HEK293T (cell line): Measurements from ENCODE around the gene ARVCF.

Experiments used
- CTCF ChIA-PET: fragments of 350-600 bp; formaldehyde crosslinking; extraction: SDS; loops from one replicate; lab custom pipeline; 2021; ENCODE audit warnings: antibody characterized with exemption, inconsistent platforms; lab: Yijun Ruan, JAX
- POLR2A ChIA-PET: fragments of 350-600 bp; formaldehyde crosslinking; extraction: SDS; loops from one replicate; lab custom pipeline; 2020; ENCODE audit warnings: antibody characterized with exemption, inconsistent platforms; lab: Yijun Ruan, JAX
- DNase-seq: peaks from one replicate; pipeline ENCODE4 v3.0.0; 2012; ENCODE audit warnings: mixed read lengths; ENCODE audit errors: extremely low spot score
- ARNT ChIP-seq: fragments of 450-650 bp; IDR thresholded peaks from 2 replicates; pipeline ENCODE4 v1.6.1; 2017; ENCODE audit warnings: mild to moderate bottlenecking
- BHLHE40 ChIP-seq: fragments of 450-650 bp; IDR thresholded peaks from 2 replicates; pipeline ENCODE4 v1.6.1; 2016; ENCODE audit warnings: mild to moderate bottlenecking, moderate library complexity, borderline replicate concordance
- CTBP1 ChIP-seq: fragments of 450-650 bp; IDR thresholded peaks from 2 replicates; pipeline ENCODE4 v1.6.1; 2016; ENCODE audit warnings: borderline replicate concordance
- ELF4 ChIP-seq: fragments of 450-650 bp; IDR thresholded peaks from 2 replicates; pipeline ENCODE4 v1.6.1; 2017; ENCODE audit warnings: antibody characterized with exemption
- FOXA1 ChIP-seq: fragments of 450-650 bp; IDR thresholded peaks from 2 replicates; pipeline ENCODE4 v1.6.1; 2016; ENCODE audit warnings: mild to moderate bottlenecking
- FOXK2 ChIP-seq: fragments of 450-650 bp; IDR thresholded peaks from 2 replicates; pipeline ENCODE4 v1.6.1; 2016; ENCODE audit warnings: mild to moderate bottlenecking
- FOXM1 ChIP-seq: fragments of 450-650 bp; IDR thresholded peaks from 2 replicates; pipeline ENCODE4 v1.6.1; 2017; ENCODE audit warnings: mild to moderate bottlenecking, borderline replicate concordance
- HDGF ChIP-seq: fragments of 450-650 bp; IDR thresholded peaks from 2 replicates; pipeline ENCODE4 v1.6.1; 2017; ENCODE audit warnings: antibody characterized with exemption, borderline replicate concordance
- L3MBTL2 ChIP-seq: fragments of 450-650 bp; conservative IDR thresholded peaks from 2 replicates; pipeline ENCODE4 v1.6.1; 2016; ENCODE audit warnings: mild to moderate bottlenecking
- LEF1 ChIP-seq: fragments of 450-650 bp; IDR thresholded peaks from 2 replicates; pipeline ENCODE4 v1.6.1; 2017; ENCODE audit warnings: mild to moderate bottlenecking, borderline replicate concordance
- NFRKB ChIP-seq: fragments of 450-650 bp; IDR thresholded peaks from 2 replicates; pipeline ENCODE4 v1.6.1; 2016; ENCODE audit warnings: mild to moderate bottlenecking, moderate library complexity
- PKNOX1 ChIP-seq: fragments of 450-650 bp; IDR thresholded peaks from 2 replicates; pipeline ENCODE4 v1.6.1; 2016
- SP1 ChIP-seq: fragments of 450-650 bp; IDR thresholded peaks from 2 replicates; pipeline ENCODE4 v1.6.1; 2017
- SUZ12 ChIP-seq: fragments of 450-650 bp; IDR thresholded peaks from 2 replicates; pipeline ENCODE4 v1.6.1; 2016; ENCODE audit warnings: mild to moderate bottlenecking
- TARDBP ChIP-seq: fragments of 450-650 bp; IDR thresholded peaks from 2 replicates; pipeline ENCODE4 v1.6.1; 2016
- ZNF384 ChIP-seq: fragments of 450-650 bp; IDR thresholded peaks from 2 replicates; pipeline ENCODE4 v1.6.1; 2016

The ARVCF gene

GRCh38 chr22:20036535-20037392 is 20.1 kb upstream of the ARVCF start:
- ChIA-PET CTCF (no interaction called here), POLR2A (no interaction called here)
- DNase-seq = no peak
- TF ChIP-seq PKNOX1 (no peak), FOXM1 (no peak), LEF1 (no peak), ZNF384 (no peak), L3MBTL2 (no peak), CTBP1 (no peak), BHLHE40 (no peak), SUZ12 (no peak), FOXK2 (no peak), HDGF (no peak), TARDBP (no peak), ELF4 (no peak), SP1 (no peak), FOXA1 (no peak), NFRKB (no peak), ARNT (no peak)

DNA sequence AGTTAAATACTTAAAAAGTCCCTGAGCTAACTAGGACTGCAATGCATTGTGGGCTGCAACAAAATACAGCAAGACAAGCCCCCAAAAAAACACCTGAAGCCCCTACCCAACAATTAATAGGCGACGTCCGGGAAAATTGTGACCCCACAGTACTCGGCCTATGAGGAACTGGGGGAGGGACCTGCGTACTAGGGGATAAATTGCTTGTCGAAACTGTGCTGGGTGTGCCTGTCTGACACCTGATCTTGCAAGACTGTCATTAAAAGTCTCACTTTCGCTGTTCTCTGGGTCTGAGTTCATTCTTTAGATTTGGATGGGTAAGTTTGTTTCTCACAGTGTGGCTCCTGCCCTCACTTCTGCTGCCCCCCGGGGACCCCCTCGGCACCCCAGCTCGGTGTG is 19.5 kb upstream of the ARVCF start:
- POLR2A ChIA-PET = interaction anchor here (1.7 to 2.0 kb wide), 2 partner anchors 14 to 44 kb away, joined by 4 to 7 read pairs; partner anchors contain the start of gene DGCR8
- CTCF ChIA-PET = no interaction called here
- DNase-seq = no peak
- TF ChIP-seq SUZ12 (no peak), FOXM1 (no peak), PKNOX1 (no peak), LEF1 (no peak), NFRKB (no peak), ELF4 (no peak), ARNT (no peak), SP1 (no peak), BHLHE40 (no peak)

DNA sequence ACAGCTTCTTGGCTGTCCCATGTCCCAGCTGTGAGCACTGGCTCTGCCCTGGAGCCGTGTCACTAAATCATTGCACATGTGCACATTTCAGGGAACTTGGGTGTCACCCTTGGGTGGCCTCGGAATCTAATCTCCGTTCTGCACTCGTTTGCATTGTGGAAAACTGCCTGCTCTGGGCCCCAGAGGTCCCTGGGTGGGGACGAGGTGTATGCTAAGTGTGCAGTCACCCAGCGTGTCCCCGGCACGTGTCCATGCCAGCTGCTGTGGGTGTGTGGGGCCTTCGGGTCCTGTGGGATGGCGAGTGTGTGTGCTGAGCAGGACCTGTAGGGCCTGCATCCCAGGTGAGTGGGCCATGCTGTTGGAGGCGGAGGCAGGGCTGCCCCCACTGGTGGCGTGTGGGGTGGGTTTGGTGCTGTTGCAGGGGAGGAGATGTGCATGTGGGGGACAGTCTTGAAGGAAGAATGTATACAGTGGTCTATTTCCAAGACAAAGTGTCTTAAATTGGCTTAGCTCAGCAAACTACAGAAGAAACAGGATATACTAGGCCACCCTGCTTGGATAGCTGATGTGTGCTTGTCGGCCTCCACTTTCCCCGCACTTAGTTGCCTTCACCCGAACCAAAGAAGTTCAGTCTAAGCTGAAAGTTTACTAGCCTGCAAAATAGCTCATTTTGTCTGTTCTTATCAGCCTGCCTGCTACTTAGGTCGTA is 18.9 kb upstream of the ARVCF start:
- no peak for DNase-seq
- TF ChIP-seq ARNT (no peak), NFRKB (no peak), SP1 (no peak), SUZ12 (no peak), BHLHE40 (no peak), ZNF384 (no peak), LEF1 (no peak), FOXA1 (no peak), L3MBTL2 (no peak), ELF4 (no peak), CTBP1 (no peak), PKNOX1 (no peak), FOXK2 (no peak), FOXM1 (no peak), HDGF (no peak), TARDBP (no peak)
- ChIA-PET POLR2A (interaction anchor here (1.7 to 2.0 kb wide), 2 partner anchors 14 to 44 kb away, joined by 4 to 7 read pairs; partner anchors contain the start of gene DGCR8), CTCF (no interaction called here)

DNA sequence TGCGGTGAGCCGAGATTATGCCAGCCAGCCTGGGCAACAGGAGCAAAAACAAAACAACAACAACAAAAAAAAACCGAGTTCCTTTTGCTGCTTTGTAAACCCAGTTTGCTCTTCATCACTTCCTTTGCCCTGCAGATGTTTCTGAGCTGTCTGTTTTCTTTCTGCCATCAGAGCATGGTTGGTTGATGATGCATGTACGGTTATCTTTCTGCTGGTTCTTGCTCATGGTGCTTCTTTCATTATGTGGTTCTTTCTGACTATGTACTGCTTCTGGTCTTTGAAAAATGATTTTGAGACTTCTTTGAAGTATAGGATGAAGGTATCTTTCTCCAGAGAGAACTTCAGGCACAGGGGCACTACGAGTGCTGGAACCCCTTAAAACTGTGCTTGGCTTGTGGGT is 17.5 kb upstream of the ARVCF start:
- DNase-seq = no peak
- TF ChIP-seq SP1 (no peak), HDGF (no peak), BHLHE40 (no peak), PKNOX1 (no peak), FOXK2 (no peak), ELF4 (no peak), FOXM1 (no peak), ARNT (no peak), L3MBTL2 (no peak), SUZ12 (no peak), ZNF384 (no peak), NFRKB (no peak), FOXA1 (no peak), CTBP1 (no peak), LEF1 (no peak), TARDBP (no peak)
- POLR2A ChIA-PET = interaction anchor here (1.7 to 2.0 kb wide), 2 partner anchors 12 to 46 kb away, joined by 4 to 7 read pairs; partner anchors contain the start of gene DGCR8

More for the DNA sequence above, 17.5 kb upstream of the ARVCF start:
- CTCF ChIA-PET = no interaction called here
